ENCODE data around the gene SAFB2.

DNA sequence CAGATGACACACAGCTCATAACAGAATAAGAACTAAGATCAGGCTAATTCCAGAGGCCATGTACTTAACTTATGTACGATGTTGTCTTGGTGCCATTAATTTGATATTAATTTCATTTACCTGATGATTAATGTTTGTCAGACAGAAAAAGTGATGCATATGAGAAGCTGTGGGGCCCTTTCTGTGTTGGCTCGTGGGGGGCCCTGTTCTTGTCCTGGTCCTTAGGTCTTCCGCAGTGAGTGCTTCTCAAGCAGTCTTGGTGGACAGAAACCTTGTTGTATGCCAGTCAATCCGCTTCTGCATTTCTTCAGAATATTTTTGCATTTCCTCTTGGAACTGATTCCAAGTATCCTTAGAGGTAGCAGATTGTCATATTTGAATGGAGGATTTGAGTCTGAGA, 20.5 kb upstream of the SAFB2 start:
- TF ChIP-seq, protein P1, sequence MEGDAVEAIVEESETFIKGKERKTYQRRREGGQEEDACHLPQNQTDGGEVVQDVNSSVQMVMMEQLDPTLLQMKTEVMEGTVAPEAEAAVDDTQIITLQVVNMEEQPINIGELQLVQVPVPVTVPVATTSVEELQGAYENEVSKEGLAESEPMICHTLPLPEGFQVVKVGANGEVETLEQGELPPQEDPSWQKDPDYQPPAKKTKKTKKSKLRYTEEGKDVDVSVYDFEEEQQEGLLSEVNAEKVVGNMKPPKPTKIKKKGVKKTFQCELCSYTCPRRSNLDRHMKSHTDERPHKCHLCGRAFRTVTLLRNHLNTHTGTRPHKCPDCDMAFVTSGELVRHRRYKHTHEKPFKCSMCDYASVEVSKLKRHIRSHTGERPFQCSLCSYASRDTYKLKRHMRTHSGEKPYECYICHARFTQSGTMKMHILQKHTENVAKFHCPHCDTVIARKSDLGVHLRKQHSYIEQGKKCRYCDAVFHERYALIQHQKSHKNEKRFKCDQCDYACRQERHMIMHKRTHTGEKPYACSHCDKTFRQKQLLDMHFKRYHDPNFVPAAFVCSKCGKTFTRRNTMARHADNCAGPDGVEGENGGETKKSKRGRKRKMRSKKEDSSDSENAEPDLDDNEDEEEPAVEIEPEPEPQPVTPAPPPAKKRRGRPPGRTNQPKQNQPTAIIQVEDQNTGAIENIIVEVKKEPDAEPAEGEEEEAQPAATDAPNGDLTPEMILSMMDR (IDR thresholded peaks at IDR 0.05; ENCODE audit: low read depth, low read length, poor library complexity, severe bottlenecking) = no peak
- TF ChIP-seq EZH2phosphoT487 (IDR thresholded peaks at IDR 0.05; ENCODE audit: borderline replicate concordance, low read length) = no peak
